ENCODE data around the gene PRB4. TPM values are rescaled to one million over a fixed set of nuclear protein-coding genes. Genes with fewer than 3 reads are reported as not detected.

The PRB4 gene
- total RNA-seq, 2 experiments from 2014 or later, result not detected

- no peak for ATAC-seq
- Mint-ChIP-seq H3K9me3 (peaks cover 6% of the 10 kb centered on the region), H3K4me3 (no peak overlapping the region), H3K27me3 (no peaks in the 10 kb centered on the region), H3K27ac (no peak overlapping the region), H3K4me1 (ENCODE audit: low read depth) (no peaks in the 10 kb centered on the region), H3K36me3 (ENCODE audit: low read depth) (no peaks in the 10 kb centered on the region)
- ChIA-PET POLR2A (no interaction called here), CTCF (interaction anchor here (0.7 kb wide), 1 partner anchor 1579 kb away, joined by 3 read pairs; no protein-coding TSS in a partner anchor)
- no peak for DNase-seq
- intact Hi-C loops (cut with micrococcal nuclease), result no loop called here
- TF ChIP-seq CTCF (IDR thresholded peaks at IDR 0.05), result no peak
Observed at GRCh38 chr12:11321980-11322379, 11.7 kb upstream of the PRB4 start.

GRCh38 chr12:11307143-11307542 lies 3.1 kb downstream of the PRB4 start:
- intact Hi-C loops (cut with micrococcal nuclease), result no loop called here
- no peak for ATAC-seq
- no peaks in the 10 kb centered on the region for H3K27me3 Mint-ChIP-seq
- no peaks in the 10 kb centered on the region for H3K4me1 Mint-ChIP-seq (ENCODE audit: low read depth)
- CTCF ChIA-PET, result no interaction called here
- TF ChIP-seq CTCF (IDR thresholded peaks at IDR 0.05), result no peak
- no peak for DNase-seq
- no peak overlapping the region for H3K4me3 Mint-ChIP-seq
- POLR2A ChIA-PET, result no interaction called here
- H3K27ac Mint-ChIP-seq, result no peak overlapping the region
- H3K9me3 Mint-ChIP-seq, result peaks cover 5% of the 10 kb centered on the region
- H3K36me3 Mint-ChIP-seq (ENCODE audit: low read depth), result no peaks in the 10 kb centered on the region

GRCh38 chr12:11273449-11273848 lies 36.8 kb downstream of the PRB4 start:
- intact Hi-C loops (cut with micrococcal nuclease), result no loop called here
- no peak for TF ChIP-seq CTCF (IDR thresholded peaks at IDR 0.05)
- no peaks in the 10 kb centered on the region for H3K36me3 Mint-ChIP-seq (ENCODE audit: low read depth)
- DNase-seq (no peak), ATAC-seq (no peak)
- CTCF ChIA-PET, result no interaction called here
- no peak overlapping the region for H3K27ac Mint-ChIP-seq
- no peaks in the 10 kb centered on the region for H3K4me1 Mint-ChIP-seq (ENCODE audit: low read depth)
- POLR2A ChIA-PET, result no interaction called here
- H3K27me3 Mint-ChIP-seq, result no peaks in the 10 kb centered on the region
- no peaks in the 10 kb centered on the region for H3K9me3 Mint-ChIP-seq
- no peak overlapping the region for H3K4me3 Mint-ChIP-seq

- no peak for TF ChIP-seq CTCF (IDR thresholded peaks at IDR 0.05)
- intact Hi-C loops (cut with micrococcal nuclease), result no loop called here
- Mint-ChIP-seq H3K36me3 (ENCODE audit: low read depth) (no peaks in the 10 kb centered on the region), H3K4me3 (no peak within 1 kb of the TSS), H3K27me3 (no peaks in the 10 kb centered on the region), H3K4me1 (ENCODE audit: low read depth) (no peaks in the 10 kb centered on the region), H3K9me3 (no peaks in the 10 kb centered on the region), H3K27ac (no peak within 1 kb of the TSS)
- ATAC-seq (no peak), DNase-seq (no peak)
- ChIA-PET CTCF (interaction anchor here (0.7 kb wide), 1 partner anchor 10 kb away, joined by 3 read pairs; no protein-coding TSS in a partner anchor), POLR2A (no interaction called here)
Observed at GRCh38 chr12:11269607-11270006, 40.6 kb downstream of the PRB4 start, which contains the start of gene PRB3. Gene PRB3, minus strand, starts transcription at chr12:11269707. Its CDS starts 38 bp downstream, at chr12:11269669.

- Mint-ChIP-seq H3K27ac (no peak overlapping the region), H3K4me3 (no peak overlapping the region), H3K27me3 (no peaks in the 10 kb centered on the region), H3K9me3 (peaks cover 15% of the 10 kb centered on the region), H3K36me3 (ENCODE audit: low read depth) (peaks cover 3% of the 10 kb centered on the region), H3K4me1 (ENCODE audit: low read depth) (no peaks in the 10 kb centered on the region)
- POLR2A ChIA-PET, result no interaction called here
- TF ChIP-seq CTCF (IDR thresholded peaks at IDR 0.05), result no peak
- ATAC-seq (no peak), DNase-seq (no peak)
- intact Hi-C loops (cut with micrococcal nuclease), result no loop called here
- CTCF ChIA-PET, result interaction anchor here (0.7 kb wide), 1 partner anchor 680 kb away, joined by 4 read pairs; no protein-coding TSS in a partner anchor
Observed at GRCh38 chr12:11264501-11264900, 45.7 kb downstream of the PRB4 start.

Other genes with a start within 250 kb of the PRB4 start
- gene TAS2R46, start 248.1 kb downstream of the PRB4 start, total RNA-seq, result 1 to 10 TPM in 1 of 2 experiments, under 1 TPM in 1; 0.45 to 1.3 TPM
- under 1 TPM; 0.31 to 0.34 TPM for gene TAS2R43, start 218.1 kb downstream of the PRB4 start, total RNA-seq
- 1 to 10 TPM; 1.4 to 2.3 TPM for gene TAS2R30, start 175.8 kb downstream of the PRB4 start, total RNA-seq
- 1 to 10 TPM; 7.9 TPM for gene SMIM10L1, start 139.2 kb downstream of the PRB4 start, total RNA-seq
- not detected for gene TAS2R42, start 123.5 kb downstream of the PRB4 start, total RNA-seq
- gene PRB3, start 40.7 kb downstream of the PRB4 start, total RNA-seq, result not detected
- gene PRB2, start 85.1 kb upstream of the PRB4 start, total RNA-seq, result not detected

Measured in activated CD8-positive, alpha-beta T cell treated with anti-CD3 and anti-CD28 coated beads for 36 hours (primary cell).